PC-3 (cell line): ENCODE results near the gene BTBD17. TPM values are rescaled to one million over a fixed set of nuclear protein-coding genes. Genes with fewer than 3 reads are reported as not detected.

Source experiments
- ATAC-seq: fragments of 200-7000 bp; cut with Tn5 transposase; 2 replicates; pipeline ENCODE4 v1.9.1; 2020; ENCODE audit warnings: mild to moderate bottlenecking, moderate library complexity
- BruUV-seq: library from RNA; stranded (reverse); fragments of 400-500 nt; replicated peaks from 2 replicates; lab custom pipeline; 2021; lab: Mats Ljungman, UMichigan
- CTCF ChIA-PET: fragments of 300-600 bp; sonication (Branson Sonifier 250); formaldehyde crosslinking; loops from one replicate; lab custom pipeline; 2022; ENCODE audit warnings: antibody characterized with exemption; lab: Charles Lee
- POLR2A ChIA-PET: fragments of 300-600 bp; sonication (Branson Sonifier 250); formaldehyde crosslinking; loops from one replicate; lab custom pipeline; 2022; ENCODE audit warnings: antibody characterized with exemption; ENCODE audit not compliant: unreplicated experiment; lab: Charles Lee
- DNase-seq: peaks from one replicate; pipeline ENCODE4 v3.0.0-alpha.2; 2015
- H2AFZ ChIP-seq: fragments of 300-600 bp; sonication (generic); 2 replicates; pipeline ENCODE4 v1.6.0; 2016; ENCODE audit warnings: antibody characterized with exemption, low read length
- H3F3A ChIP-seq: fragments of 300-600 bp; sonication (generic); one replicate; pipeline ENCODE4 v1.6.0; 2017; ENCODE audit warnings: antibody characterized with exemption, low read length, control low read depth, mild to moderate bottlenecking; ENCODE audit not compliant: unreplicated experiment
- H3K27ac ChIP-seq: fragments of 300-600 bp; sonication (generic); 2 replicates; pipeline ENCODE4 v1.5.1; 2016; ENCODE audit warnings: mild to moderate bottlenecking, low read length
- H3K27me3 ChIP-seq: fragments of 300-600 bp; sonication (generic); 2 replicates; pipeline ENCODE4 v1.6.1; 2016; ENCODE audit warnings: low read length, mixed read lengths
- H3K36me3 ChIP-seq: fragments of 300-600 bp; sonication (generic); 2 replicates; pipeline ENCODE4 v1.6.1; 2016; ENCODE audit warnings: low read depth, mixed run types, low read length, mixed read lengths
- H3K4me1 ChIP-seq: fragments of 300-600 bp; sonication (generic); 2 replicates; pipeline ENCODE4 v1.5.1; 2016; ENCODE audit warnings: low read length; ENCODE audit not compliant: insufficient read depth
- H3K4me2 ChIP-seq: fragments of 300-600 bp; sonication (generic); 2 replicates; pipeline ENCODE4 v1.6.0; 2016; ENCODE audit warnings: low read length
- H3K4me3 ChIP-seq: fragments of 300-600 bp; sonication (generic); 2 replicates; pipeline ENCODE4 v1.5.1; 2016; ENCODE audit warnings: mild to moderate bottlenecking, low read length, mixed read lengths
- H3K79me2 ChIP-seq: fragments of 300-600 bp; sonication (generic); 2 replicates; pipeline ENCODE4 v1.6.1; 2017; ENCODE audit warnings: low read length, mixed read lengths
- H3K9ac ChIP-seq: fragments of 300-600 bp; sonication (generic); 2 replicates; pipeline ENCODE4 v1.6.0; 2016; ENCODE audit warnings: mild to moderate bottlenecking, low read length
- H3K9me2 ChIP-seq: fragments of 300-600 bp; sonication (generic); replicated peaks from 2 replicates; pipeline ENCODE4 v1.6.1; 2016; ENCODE audit warnings: mixed run types, low read length, mixed read lengths
- H3K9me3 ChIP-seq: fragments of 300-600 bp; sonication (generic); 2 replicates; pipeline ENCODE4 v1.6.1; 2016; ENCODE audit warnings: low read length, mixed read lengths
- H4K20me1 ChIP-seq: fragments of 300-600 bp; sonication (generic); 2 replicates; pipeline ENCODE4 v1.6.1; 2016; ENCODE audit warnings: low read length, mixed read lengths
- EZH2 ChIP-seq: fragments of 300-600 bp; sonication (generic); IDR thresholded peaks from one replicate; pipeline ENCODE4 v1.6.1; 2017; ENCODE audit warnings: antibody characterized with exemption, mild to moderate bottlenecking, low read length; ENCODE audit not compliant: unreplicated experiment
- EZH2phosphoT487 ChIP-seq: fragments of 300-600 bp; sonication (generic); IDR thresholded peaks from 2 replicates; pipeline ENCODE4 v1.6.1; 2018; ENCODE audit warnings: mild to moderate bottlenecking, antibody characterized with exemption, low read length, borderline replicate concordance
- intact Hi-C: fragments of 100-400 bp; cut with micrococcal nuclease; formaldehyde crosslinking; loops from 2 replicates; pipeline ENCODE4 v1.9.0; 2023
- total RNA-seq: library from RNA; depleted of rRNA; stranded (reverse); fragments of >200 nt; gene quantifications from 2 replicates; pipeline ENCODE4 v1.2.3, GENCODE V29; 2014
- TF ChIP-seq, protein P1 (sequence below): fragments of 300-600 bp; sonication (generic); conservative IDR thresholded peaks from 2 replicates; pipeline ENCODE4 v1.5.1; 2017; ENCODE audit warnings: antibody characterized with exemption, low read depth, mild to moderate bottlenecking, low read length

Gene BTBD17
- total RNA-seq, 1 experiment from 2014 or later = not detected

DNA sequence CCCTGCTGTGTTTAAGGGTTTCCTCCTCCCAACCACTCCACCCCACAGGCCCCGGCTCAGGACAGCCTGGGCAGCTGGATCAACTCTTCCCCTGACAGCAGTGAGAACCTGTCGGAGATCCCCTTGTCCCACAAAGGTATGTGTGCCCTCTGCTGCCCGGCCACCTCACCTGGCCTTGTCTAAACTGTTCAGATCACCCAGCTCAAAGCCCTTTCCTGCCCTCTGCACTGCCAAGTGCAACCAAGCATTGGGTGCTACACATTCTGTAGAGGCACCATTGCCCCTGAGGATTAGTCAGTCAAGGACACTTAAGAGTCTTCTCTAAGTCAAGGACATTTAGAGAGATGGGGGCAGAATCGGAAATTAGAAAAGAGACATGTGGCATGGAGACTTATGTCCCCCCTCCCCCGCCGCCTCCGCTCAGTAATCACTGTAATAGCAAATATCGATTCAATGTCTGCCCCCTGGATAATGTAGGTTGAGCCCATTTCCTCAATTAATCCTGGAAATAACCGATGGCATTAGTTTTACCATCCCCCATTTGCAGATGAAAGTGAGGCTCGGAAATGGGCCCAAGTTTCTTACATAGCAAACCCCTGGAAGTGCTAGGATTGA is 8.1 kb downstream of the BTBD17 start:
- H3K9me3 ChIP-seq = no peaks in the 10 kb centered on the region
- ChIA-PET POLR2A (no interaction called here), CTCF (no interaction called here)
- no peaks in the 10 kb centered on the region for H4K20me1 ChIP-seq
- no peak overlapping the region for H2AFZ ChIP-seq
- no peaks in the 10 kb centered on the region for H3K9me2 ChIP-seq
- H3K27ac ChIP-seq = no peak overlapping the region
- H3K9ac ChIP-seq = no peak overlapping the region
- ATAC-seq = no peak
- H3F3A ChIP-seq = no peaks in the 10 kb centered on the region
- intact Hi-C loops = no loop called here
- TF ChIP-seq, protein P1, sequence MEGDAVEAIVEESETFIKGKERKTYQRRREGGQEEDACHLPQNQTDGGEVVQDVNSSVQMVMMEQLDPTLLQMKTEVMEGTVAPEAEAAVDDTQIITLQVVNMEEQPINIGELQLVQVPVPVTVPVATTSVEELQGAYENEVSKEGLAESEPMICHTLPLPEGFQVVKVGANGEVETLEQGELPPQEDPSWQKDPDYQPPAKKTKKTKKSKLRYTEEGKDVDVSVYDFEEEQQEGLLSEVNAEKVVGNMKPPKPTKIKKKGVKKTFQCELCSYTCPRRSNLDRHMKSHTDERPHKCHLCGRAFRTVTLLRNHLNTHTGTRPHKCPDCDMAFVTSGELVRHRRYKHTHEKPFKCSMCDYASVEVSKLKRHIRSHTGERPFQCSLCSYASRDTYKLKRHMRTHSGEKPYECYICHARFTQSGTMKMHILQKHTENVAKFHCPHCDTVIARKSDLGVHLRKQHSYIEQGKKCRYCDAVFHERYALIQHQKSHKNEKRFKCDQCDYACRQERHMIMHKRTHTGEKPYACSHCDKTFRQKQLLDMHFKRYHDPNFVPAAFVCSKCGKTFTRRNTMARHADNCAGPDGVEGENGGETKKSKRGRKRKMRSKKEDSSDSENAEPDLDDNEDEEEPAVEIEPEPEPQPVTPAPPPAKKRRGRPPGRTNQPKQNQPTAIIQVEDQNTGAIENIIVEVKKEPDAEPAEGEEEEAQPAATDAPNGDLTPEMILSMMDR = no peak
- no peak for TF ChIP-seq EZH2phosphoT487
- TF ChIP-seq EZH2 = no peak
- BruUV-seq = no TSS peak
- no peak overlapping the region for H3K4me3 ChIP-seq
- H3K4me1 ChIP-seq = no peaks in the 10 kb centered on the region
- peaks cover 91% of the 10 kb centered on the region for H3K27me3 ChIP-seq
- no peak for DNase-seq
- H3K79me2 ChIP-seq = no peaks in the 10 kb centered on the region
- H3K36me3 ChIP-seq = no peaks in the 10 kb centered on the region
- H3K4me2 ChIP-seq = no peak overlapping the region

DNA sequence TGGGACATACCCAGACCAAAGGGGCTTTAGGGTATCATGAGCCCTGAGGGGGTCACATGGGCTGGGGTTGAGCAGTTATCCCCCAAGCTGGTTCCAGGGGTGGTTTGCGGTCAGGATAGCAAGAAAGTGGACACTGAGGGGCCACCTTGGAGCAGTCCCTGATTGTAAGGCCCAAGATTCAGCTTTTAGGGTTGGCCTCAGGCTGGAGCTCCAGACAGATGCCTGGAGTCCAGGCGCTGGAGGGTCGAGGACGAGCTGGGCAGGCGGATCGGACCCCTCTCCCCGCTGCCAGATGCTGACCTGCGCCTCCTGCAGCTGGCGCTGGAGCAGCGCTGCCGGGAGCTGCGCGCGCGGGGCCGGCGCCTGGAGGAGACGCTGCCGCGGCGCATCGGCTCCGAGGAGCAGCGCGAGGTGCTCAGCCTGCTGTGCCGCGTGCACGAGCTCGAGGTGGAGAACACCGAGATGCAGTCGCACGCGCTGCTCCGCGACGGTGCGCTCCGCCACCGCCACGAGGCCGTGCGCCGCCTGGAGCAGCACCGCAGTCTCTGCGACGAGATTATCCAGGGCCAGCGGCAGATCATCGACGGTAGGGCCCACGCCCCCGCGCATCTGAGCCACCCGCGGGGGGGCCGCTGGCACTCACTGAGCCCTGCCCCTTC is 10.0 kb downstream of the BTBD17 start:
- H3K9me2 ChIP-seq = no peaks in the 10 kb centered on the region
- intact Hi-C loops = no loop called here
- DNase-seq (no peak), ATAC-seq (no peak)
- H4K20me1 ChIP-seq = no peaks in the 10 kb centered on the region
- no peaks in the 10 kb centered on the region for H3K36me3 ChIP-seq
- H3K9ac ChIP-seq = no peak overlapping the region
- POLR2A ChIA-PET = no interaction called here
- no peaks in the 10 kb centered on the region for H3K9me3 ChIP-seq
- no peaks in the 10 kb centered on the region for H3F3A ChIP-seq
- CTCF ChIA-PET = no interaction called here
- no peak overlapping the region for H3K27ac ChIP-seq
- H3K4me3 ChIP-seq = no peak overlapping the region
- BruUV-seq = no TSS peak
- no peak overlapping the region for H3K4me2 ChIP-seq
- TF ChIP-seq, protein P1 = no peak
- no peak for TF ChIP-seq EZH2
- no peak for TF ChIP-seq EZH2phosphoT487
- H3K27me3 ChIP-seq = peaks cover 83% of the 10 kb centered on the region
- H3K79me2 ChIP-seq = no peaks in the 10 kb centered on the region
- H2AFZ ChIP-seq = no peak overlapping the region
- no peaks in the 10 kb centered on the region for H3K4me1 ChIP-seq

DNA sequence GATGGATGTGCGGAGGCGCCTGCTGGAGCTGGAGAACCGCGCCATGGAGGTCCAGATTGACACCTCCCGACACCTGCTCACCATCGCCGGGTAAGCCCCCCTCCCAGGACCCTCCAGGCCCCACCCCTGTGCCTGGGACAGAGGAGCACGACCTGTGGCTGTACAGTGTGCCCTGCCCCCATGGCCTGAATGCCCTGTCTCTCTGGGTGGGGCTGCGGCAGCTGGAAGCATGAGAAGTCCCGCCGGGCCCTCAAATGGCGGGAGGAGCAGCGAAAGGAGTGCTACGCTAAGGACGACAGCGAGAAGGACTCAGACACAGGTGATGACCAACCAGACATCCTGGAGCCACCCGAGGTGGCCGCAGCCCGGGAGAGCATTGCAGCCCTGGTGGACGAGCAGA is 11.2 kb downstream of the BTBD17 start:
- Histone ChIP-seq H4K20me1 (no peaks in the 10 kb centered on the region), H3F3A (no peaks in the 10 kb centered on the region), H3K27ac (no peak overlapping the region), H2AFZ (no peak overlapping the region), H3K27me3 (peaks cover 72% of the 10 kb centered on the region), H3K9me2 (no peaks in the 10 kb centered on the region), H3K4me2 (no peak overlapping the region), H3K36me3 (no peaks in the 10 kb centered on the region), H3K9ac (no peak overlapping the region), H3K79me2 (no peaks in the 10 kb centered on the region), H3K4me3 (no peak overlapping the region), H3K9me3 (no peaks in the 10 kb centered on the region), H3K4me1 (peaks cover 2% of the 10 kb centered on the region; the same call in 1 of the 2 replicates)
- TF ChIP-seq, protein P1 = no peak
- TF ChIP-seq EZH2phosphoT487 (no peak), EZH2 (no peak)
- no TSS peak for BruUV-seq
- ATAC-seq (no peak), DNase-seq (no peak)
- intact Hi-C loops = no loop called here
- ChIA-PET POLR2A (no interaction called here), CTCF (no interaction called here)
